K562 (cell line): ENCODE results near the gene GALE. TPM values are rescaled to one million over a fixed set of nuclear protein-coding genes. Genes with fewer than 3 reads are reported as not detected.

Source experiments
- ATAC-seq: fragments of 200-7000 bp; cut with Tn5 transposase; 3 replicates; pipeline ENCODE4 v1.9.1; 2020; ENCODE audit warnings: moderate library complexity
- BruUV-seq: library from RNA; stranded (reverse); fragments of 400-500 nt; replicated peaks from 2 replicates; lab custom pipeline; 2021; lab: Mats Ljungman, UMichigan
- CTCF ChIA-PET: fragments of 300-600 bp; formaldehyde crosslinking; extraction: SDS; loops from one replicate; lab custom pipeline; 2021; ENCODE audit warnings: low intra/inter-chr PET ratio; lab: Yijun Ruan, JAX
- POLR2A ChIA-PET: fragments of 300-600, 350-650 bp; sonication (Branson Sonifier 250); formaldehyde crosslinking; extraction: SDS; loops from one replicate; lab custom pipeline; 2021; ENCODE audit warnings: antibody characterized with exemption, inconsistent platforms; lab: Yijun Ruan, JAX
- DNase-seq, 4 experiments: peaks; one replicate each; pipeline versions ENCODE4 v3.0.0 to v3.0.0-alpha.2; 2011 to 2018; ENCODE audit warnings: low spot score in 3 of 4, mixed read lengths in 3 of 4; ENCODE audit errors: extremely low read depth in 1 of 4
- FAIRE-seq: peaks from 2 replicates; lab custom pipeline; 2011; peaks lifted over from hg19 to GRCh38; lab: Jason Lieb, UNC
- H2AFZ ChIP-seq: 2 replicates; pipeline ENCODE4 v1.6.0; 2011; ENCODE audit warnings: low read depth, low read length, control low read depth, inconsistent platforms
- H3K27ac ChIP-seq: fragments of 200-600 bp; 3 replicates; pipeline ENCODE4 v1.8.0; 2011; ENCODE audit warnings: low read depth, mild to moderate bottlenecking, control low read depth, inconsistent platforms, low read length, moderate library complexity, mixed read lengths; ENCODE audit errors: extremely low read depth
- H3K27me3 ChIP-seq, 2 experiments: fragments of 300-600 bp in 1 of 2; 2 replicates in 1 of 2; 3 replicates in 1 of 2; pipeline versions ENCODE4 v1.6.0 to v1.8.0; 2011; ENCODE audit warnings: inconsistent platforms in 2 of 2, low read length in 2 of 2, mild to moderate bottlenecking in 1 of 2, mixed read lengths in 1 of 2, moderate library complexity in 1 of 2; ENCODE audit not compliant: control insufficient read depth in 2 of 2, insufficient read depth in 2 of 2
- H3K36me3 ChIP-seq: fragments of 300-600 bp; 3 replicates; pipeline ENCODE4 v1.8.0; 2011; ENCODE audit warnings: mild to moderate bottlenecking, low read length, inconsistent platforms; ENCODE audit not compliant: control insufficient read depth, insufficient read depth
- H3K4me1 ChIP-seq, 2 experiments: fragments of 200-600 bp in 1 of 2; replicated peaks in 1 of 2; 2 replicates in 1 of 2; 3 replicates in 1 of 2; pipeline versions ENCODE4 v1.5.1 to v1.8.0; 2011; ENCODE audit warnings: inconsistent platforms in 2 of 2, low read length in 2 of 2, mild to moderate bottlenecking in 1 of 2, mixed read lengths in 1 of 2, moderate library complexity in 1 of 2; ENCODE audit not compliant: control insufficient read depth in 2 of 2, insufficient read depth in 2 of 2
- H3K4me2 ChIP-seq: 2 replicates; pipeline ENCODE4 v1.6.1; 2011; ENCODE audit warnings: low read length, control low read depth, inconsistent platforms, mixed read lengths; ENCODE audit not compliant: insufficient read depth
- H3K4me3 ChIP-seq: fragments of 200-600 bp; sonication (generic), shearing (Covaris generic); 2 replicates; pipeline ENCODE4 v1.5.1; 2016; ENCODE audit warnings: control low read depth, inconsistent platforms
- H3K79me2 ChIP-seq: fragments of 200-600 bp; 3 replicates; pipeline ENCODE4 v1.8.0; 2011; ENCODE audit warnings: low read length, inconsistent platforms; ENCODE audit not compliant: control insufficient read depth, insufficient read depth
- H3K9ac ChIP-seq, 2 experiments: 2 replicates each; pipeline versions ENCODE4 v1.6.0 to v1.6.1; 2011; ENCODE audit warnings: low read depth in 2 of 2, low read length in 2 of 2, control low read depth in 1 of 2, inconsistent platforms in 1 of 2, mild to moderate bottlenecking in 1 of 2, mixed read lengths in 1 of 2; ENCODE audit not compliant: insufficient read depth in 1 of 2
- H3K9me1 ChIP-seq: one replicate; pipeline ENCODE4 v1.6.0; 2011; ENCODE audit warnings: inconsistent platforms, mild to moderate bottlenecking, low read length, moderate library complexity; ENCODE audit not compliant: control insufficient read depth, insufficient read depth
- H3K9me3 ChIP-seq: replicated peaks from 2 replicates; pipeline ENCODE4 v1.5.1; 2011; ENCODE audit warnings: low read depth, low read length, inconsistent platforms; ENCODE audit not compliant: control insufficient read depth, insufficient read depth
- H4K20me1 ChIP-seq: replicated peaks from 2 replicates; pipeline ENCODE4 v1.6.1; 2011; ENCODE audit warnings: low read length, inconsistent platforms, mixed read lengths; ENCODE audit not compliant: control insufficient read depth, insufficient read depth
- BCL6 ChIP-seq: fragments of 250-450 bp; sonication (Bioruptor Pico); IDR thresholded peaks from 2 replicates; pipeline ENCODE4 v1.4.0; 2020
- BMI1 ChIP-seq: fragments of 150-350 bp; IDR thresholded peaks from 2 replicates; pipeline ENCODE4 v1.6.1; 2014; ENCODE audit warnings: low read length
- CBX5 ChIP-seq: IDR thresholded peaks from 2 replicates; pipeline ENCODE4 v1.6.1; 2014; ENCODE audit warnings: low read depth, borderline replicate concordance
- CCAR2 ChIP-seq: fragments of 200-400 bp; formaldehyde crosslinking; IDR thresholded peaks from 2 replicates; pipeline ENCODE4 v1.6.1; 2017; ENCODE audit warnings: mild to moderate bottlenecking, low read depth, low read length
- DNMT1 ChIP-seq: fragments of 450-650 bp; IDR thresholded peaks from 2 replicates; pipeline ENCODE4 v1.6.1; 2016; ENCODE audit warnings: antibody characterized with exemption, mild to moderate bottlenecking
- ERF ChIP-seq: fragments of 450-650 bp; formaldehyde crosslinking; IDR thresholded peaks from 2 replicates; pipeline ENCODE4 v1.4.0; 2020; ENCODE audit warnings: mild to moderate bottlenecking, mixed read lengths
- IRF2 ChIP-seq: sonication (generic); formaldehyde crosslinking; IDR thresholded peaks from 2 replicates; pipeline ENCODE4 v1.8.1; 2022; ENCODE audit warnings: mild to moderate bottlenecking, missing genetic modification reagents
- LCOR ChIP-seq: sonication (generic); formaldehyde crosslinking; IDR thresholded peaks from 2 replicates; pipeline ENCODE4 v1.8.0; 2022; ENCODE audit warnings: mild to moderate bottlenecking, missing genetic modification reagents
- NELFE ChIP-seq: IDR thresholded peaks from 2 replicates; pipeline ENCODE4 v1.6.1; 2011; ENCODE audit warnings: mild to moderate bottlenecking; ENCODE audit not compliant: insufficient read depth, insufficient read length
- POLR3A ChIP-seq: IDR thresholded peaks from 2 replicates; pipeline ENCODE4 v1.6.1; 2011; ENCODE audit warnings: borderline replicate concordance, mild to moderate bottlenecking, moderate library complexity; ENCODE audit not compliant: insufficient read length, insufficient read depth; ENCODE audit errors: extremely low read depth
- RBM14 ChIP-seq: fragments of 200-400 bp; formaldehyde crosslinking; IDR thresholded peaks from 2 replicates; pipeline ENCODE4 v1.6.1; 2018; ENCODE audit warnings: low read depth, mild to moderate bottlenecking, low read length, moderate library complexity, borderline replicate concordance; ENCODE audit not compliant: insufficient read depth
- SMARCA5 ChIP-seq: fragments of 450-650 bp; IDR thresholded peaks from 2 replicates; pipeline ENCODE4 v1.6.1; 2016
- STAG1 ChIP-seq: sonication (generic); formaldehyde crosslinking; IDR thresholded peaks from 2 replicates; pipeline ENCODE4 v1.5.0; 2020; ENCODE audit warnings: missing genetic modification reagents, borderline replicate concordance
- ZBTB43 ChIP-seq: sonication (generic); formaldehyde crosslinking; IDR thresholded peaks from 2 replicates; pipeline ENCODE4 v1.8.0; 2023; ENCODE audit warnings: mild to moderate bottlenecking, missing genetic modification reagents
- ZNF282 ChIP-seq: sonication (generic); formaldehyde crosslinking; IDR thresholded peaks from 2 replicates; pipeline ENCODE4 v1.8.1; 2023; ENCODE audit warnings: missing genetic modification reagents
- WGBS: fragments of 100-300 bp; shearing (Covaris generic); methylation state at CpG from one replicate; pipeline ENCODE4 v1.1.6; 2016; ENCODE audit warnings: low coverage, mixed read lengths; ENCODE audit not compliant: insufficient coverage; ENCODE audit errors: missing lambda C conversion rate; 5-methylcytosine and 5-hydroxymethylcytosine counted together
- in situ Hi-C: fragments of 300-500 bp; cut with MboI; formaldehyde crosslinking; loops from 4 replicates; pipeline ENCODE4 v1.15.0; 2018; ENCODE audit warnings: inconsistent platforms, mixed read lengths
- intact Hi-C: fragments of 100-400 bp; cut with micrococcal nuclease; formaldehyde crosslinking; loops from 2 replicates; pipeline ENCODE4 v1.14.2; 2022
- polyA plus RNA-seq, 8 experiments: library from polyadenylated mRNA; depleted of rRNA in 4 of 8; stranded (reverse) in 5 of 8; unstranded in 3 of 8; fragments of >200 nt; fragmentation: Nextera tagmentation in 2 of 8; fragmentation: Illumina TruSeq in 1 of 8; extraction: Ambion mirVana in 2 of 8; extraction: Trizol in 1 of 8; gene quantifications; 2 replicates each; pipeline versions ENCODE4 v1.2.1 to v1.2.3, GENCODE V29; 2011 to 2014; ENCODE audit warnings: inconsistent platforms in 1 of 8, missing spikeins in 1 of 8
- total RNA-seq, 7 experiments: library from RNA; depleted of rRNA in 6 of 7; stranded (reverse); fragments of >200 nt in 6 of 7; fragmentation: Illumina TruSeq in 2 of 7; extraction: Trizol in 2 of 7; gene quantifications; 2 replicates each; pipeline versions ENCODE4 v1.2.1 to v1.2.3, GENCODE V29; 2011 to 2021; ENCODE audit warnings: low replicate concordance in 1 of 7
- TF ChIP-seq, protein P1 (sequence below): fragments of 250-450 bp; sonication (Bioruptor Pico); IDR thresholded peaks from 2 replicates; pipeline ENCODE4 v1.4.0; 2020; ENCODE audit warnings: mild to moderate bottlenecking, moderate library complexity, borderline replicate concordance

Gene GALE
- total and polyA plus RNA-seq, 9 of the 15 experiments (the other 6 are each of a cell fraction or from before 2014, with no cell fraction given) = 8.4 to 139 (median 88.3) TPM

DNA sequence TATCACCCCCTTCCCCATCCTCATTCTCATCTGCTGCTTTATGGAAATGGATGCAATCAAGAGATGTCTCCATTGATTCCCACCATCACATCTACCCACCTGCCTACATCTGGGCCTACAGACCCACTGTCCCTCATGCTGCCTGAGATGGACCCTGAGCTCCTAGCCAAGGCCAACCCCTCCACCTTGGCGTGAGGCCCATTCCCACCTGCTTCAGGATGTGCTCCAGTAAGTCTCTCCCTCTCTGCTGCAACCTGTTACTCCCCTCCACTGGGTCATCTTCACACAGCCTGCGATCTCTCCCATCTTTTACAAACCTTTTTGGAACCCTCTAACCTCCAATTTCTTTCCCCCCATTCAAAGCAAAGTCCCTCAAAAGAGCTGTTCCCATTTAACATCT is 4.5 kb upstream of the GALE start:
- intact Hi-C loops (no loop called here), in situ Hi-C loops (loop anchor here (5.0 kb wide), 1 partner anchor 102 kb away; no protein-coding TSS in a partner anchor)
- FAIRE-seq (no peak), ATAC-seq (no peak), DNase-seq (no peak)
- Histone ChIP-seq H3K4me3 (no peak overlapping the region), H3K4me1 (peaks cover 22 to 23% of the 10 kb centered on the region in 2 experiments), H3K4me2 (no peak overlapping the region), H3K27me3 (no peaks in the 10 kb centered on the region), H3K79me2 (peaks cover 10% of the 10 kb centered on the region), H3K9me1 (no peaks in the 10 kb centered on the region), H2AFZ (no peak overlapping the region), H4K20me1 (no peaks in the 10 kb centered on the region), H3K36me3 (no peaks in the 10 kb centered on the region; the same call in 2 of the 3 replicates), H3K9ac (no peak overlapping the region), H3K9me3 (no peaks in the 10 kb centered on the region), H3K27ac (no peak overlapping the region)
- POLR2A ChIA-PET = interaction anchor here (0.9 to 1.3 kb wide), 5 partner anchors 11 to 113 kb away, joined by 3 read pairs; no protein-coding TSS in a partner anchor
- no TSS peak for BruUV-seq
- CTCF ChIA-PET = interaction anchor here (0.5 kb wide), 1 partner anchor 90 kb away, joined by 3 read pairs; no protein-coding TSS in a partner anchor
- WGBS = 43% methylated on average over 2 of the region's 2 CpGs
- no peak for TF ChIP-seq ERF
- no peak for TF ChIP-seq STAG1
- TF ChIP-seq, protein P1, sequence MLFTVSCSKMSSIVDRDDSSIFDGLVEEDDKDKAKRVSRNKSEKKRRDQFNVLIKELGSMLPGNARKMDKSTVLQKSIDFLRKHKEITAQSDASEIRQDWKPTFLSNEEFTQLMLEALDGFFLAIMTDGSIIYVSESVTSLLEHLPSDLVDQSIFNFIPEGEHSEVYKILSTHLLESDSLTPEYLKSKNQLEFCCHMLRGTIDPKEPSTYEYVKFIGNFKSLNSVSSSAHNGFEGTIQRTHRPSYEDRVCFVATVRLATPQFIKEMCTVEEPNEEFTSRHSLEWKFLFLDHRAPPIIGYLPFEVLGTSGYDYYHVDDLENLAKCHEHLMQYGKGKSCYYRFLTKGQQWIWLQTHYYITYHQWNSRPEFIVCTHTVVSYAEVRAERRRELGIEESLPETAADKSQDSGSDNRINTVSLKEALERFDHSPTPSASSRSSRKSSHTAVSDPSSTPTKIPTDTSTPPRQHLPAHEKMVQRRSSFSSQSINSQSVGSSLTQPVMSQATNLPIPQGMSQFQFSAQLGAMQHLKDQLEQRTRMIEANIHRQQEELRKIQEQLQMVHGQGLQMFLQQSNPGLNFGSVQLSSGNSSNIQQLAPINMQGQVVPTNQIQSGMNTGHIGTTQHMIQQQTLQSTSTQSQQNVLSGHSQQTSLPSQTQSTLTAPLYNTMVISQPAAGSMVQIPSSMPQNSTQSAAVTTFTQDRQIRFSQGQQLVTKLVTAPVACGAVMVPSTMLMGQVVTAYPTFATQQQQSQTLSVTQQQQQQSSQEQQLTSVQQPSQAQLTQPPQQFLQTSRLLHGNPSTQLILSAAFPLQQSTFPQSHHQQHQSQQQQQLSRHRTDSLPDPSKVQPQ (CRISPR knock-in tag) = no peak
- TF ChIP-seq LCOR = no peak
- TF ChIP-seq POLR3A = no peak
- TF ChIP-seq ZNF282 (CRISPR knock-in tag) = no peak
- TF ChIP-seq BMI1 = no peak
- no peak for TF ChIP-seq NELFE
- no peak for TF ChIP-seq SMARCA5
- no peak for TF ChIP-seq BCL6
- no peak for TF ChIP-seq RBM14
- no peak for TF ChIP-seq ZBTB43 (CRISPR knock-in tag)
- TF ChIP-seq CBX5 = no peak
- TF ChIP-seq DNMT1 = no peak
- no peak for TF ChIP-seq CCAR2
- no peak for TF ChIP-seq IRF2
